ENCODE measurements around the gene SLC44A5.
"Not testable (repeated sequence)": the region's sequence is repeated elsewhere in the genome, so short reads cannot be mapped to it uniquely, and the experiment has no call there.

SLC44A5 gene

GRCh38 chr1:75444220-75444619 lies 166.7 kb downstream of the SLC44A5 start:
- DNase-seq = no peak

- DNase-seq = no peak
These were observed 170.6 kb downstream of the SLC44A5 start for GRCh38 chr1:75440274-75440673.

- DNase-seq = peak; percentile 65
These were observed 172.6 kb downstream of the SLC44A5 start for GRCh38 chr1:75438355-75438754.

GRCh38 chr1:75431843-75432242 lies 179.1 kb downstream of the SLC44A5 start:
- no peak for DNase-seq

- DNase-seq = no peak
These were observed 180.4 kb downstream of the SLC44A5 start for GRCh38 chr1:75430526-75430925.

GRCh38 chr1:75426688-75427087 lies 184.2 kb downstream of the SLC44A5 start:
- no peak for DNase-seq

GRCh38 chr1:75425001-75425650 lies 185.8 kb downstream of the SLC44A5 start:
- DNase-seq = no peak

- DNase-seq = peak; percentile 78
These were observed 187.3 kb downstream of the SLC44A5 start for GRCh38 chr1:75423616-75424015.

- DNase-seq = peak; percentile 43
These were observed 187.8 kb downstream of the SLC44A5 start for GRCh38 chr1:75423136-75423535.

- DNase-seq = no peak
These were observed 189.5 kb downstream of the SLC44A5 start for GRCh38 chr1:75421371-75421770.

- no peak for DNase-seq
These were observed 195.7 kb downstream of the SLC44A5 start for GRCh38 chr1:75415187-75415586.

- no peak for DNase-seq
These were observed 198.3 kb downstream of the SLC44A5 start for GRCh38 chr1:75412616-75413015.

GRCh38 chr1:75404681-75405080 lies 206.2 kb downstream of the SLC44A5 start:
- DNase-seq = not testable (repeated sequence)

GRCh38 chr1:75403147-75403646 lies 207.7 kb downstream of the SLC44A5 start:
- DNase-seq = not testable (repeated sequence)

- DNase-seq = no peak
These were observed 210.2 kb downstream of the SLC44A5 start for GRCh38 chr1:75400716-75401115.

- DNase-seq = no peak
These were observed 214.2 kb downstream of the SLC44A5 start for GRCh38 chr1:75396745-75397144.

GRCh38 chr1:75396260-75396659 lies 214.7 kb downstream of the SLC44A5 start:
- DNase-seq = no peak

- DNase-seq = no peak
These were observed 216.4 kb downstream of the SLC44A5 start for GRCh38 chr1:75394386-75395139.

GRCh38 chr1:75392278-75392677 lies 218.6 kb downstream of the SLC44A5 start:
- DNase-seq = no peak

GRCh38 chr1:75375476-75376447 lies 235.2 kb downstream of the SLC44A5 start:
- peak; percentile 64 for DNase-seq

- DNase-seq = no peak
These were observed 237.3 kb downstream of the SLC44A5 start for GRCh38 chr1:75373542-75374159.

GRCh38 chr1:75366595-75366994 lies 244.3 kb downstream of the SLC44A5 start:
- DNase-seq = no peak

- no peak for DNase-seq
These were observed 249.7 kb downstream of the SLC44A5 start for GRCh38 chr1:75361260-75361659.

Data from NCI-H510A treated with DMSO at 0.1 percent for 48 hours (cell line).